ENCODE measurements around the gene PNPLA7. TPM values are rescaled to one million over a fixed set of nuclear protein-coding genes. Genes with fewer than 3 reads are reported as not detected.
"Not testable (repeated sequence)": the region's sequence is repeated elsewhere in the genome, so short reads cannot be mapped to it uniquely, and the experiment has no call there.

The PNPLA7 gene
- total RNA-seq, 1 experiment from 2014 or later, result 1.3 TPM

GRCh38 chr9:137514691-137515337 lies 35.4 kb downstream of the PNPLA7 start:
- H3K9me3 Mint-ChIP-seq, result peaks cover 13% of the 10 kb centered on the region
- H3K27ac Mint-ChIP-seq, result no peak overlapping the region
- no peak for TF ChIP-seq MAX (CRISPR knock-in tag; IDR thresholded peaks at IDR 0.05)
- TF ChIP-seq PREB (CRISPR knock-in tag; IDR thresholded peaks at IDR 0.05; ENCODE audit: borderline replicate concordance), result no peak
- TF ChIP-seq ZMAT4 (CRISPR knock-in tag; IDR thresholded peaks at IDR 0.05), result no peak
- TF ChIP-seq ZNF416 (CRISPR knock-in tag; IDR thresholded peaks at IDR 0.05), result no peak
- TF ChIP-seq NFE2L1 (CRISPR knock-in tag; IDR thresholded peaks at IDR 0.05), result no peak
- no peak for TF ChIP-seq ZNF317 (CRISPR knock-in tag; IDR thresholded peaks at IDR 0.05; ENCODE audit: borderline replicate concordance, low read depth)
- TF ChIP-seq NFYB (CRISPR knock-in tag; conservative IDR thresholded peaks at IDR 0.05; ENCODE audit: low read depth), result no peak
- TF ChIP-seq FOXJ3 (CRISPR knock-in tag; IDR thresholded peaks at IDR 0.05; ENCODE audit: borderline replicate concordance), result no peak
- TF ChIP-seq HMGXB4 (CRISPR knock-in tag; IDR thresholded peaks at IDR 0.05), result no peak
- no peak for TF ChIP-seq ZNF121 (CRISPR knock-in tag; IDR thresholded peaks at IDR 0.05)
- TF ChIP-seq ETV6 (CRISPR knock-in tag; IDR thresholded peaks at IDR 0.05), result no peak
- no peak for TF ChIP-seq IRF2 (CRISPR knock-in tag; IDR thresholded peaks at IDR 0.05; ENCODE audit: borderline replicate concordance, low read depth)
- no peak for TF ChIP-seq ZNF281 (CRISPR knock-in tag; IDR thresholded peaks at IDR 0.05)
- TF ChIP-seq RELA (CRISPR knock-in tag; IDR thresholded peaks at IDR 0.05; ENCODE audit: borderline replicate concordance), result no peak
- TF ChIP-seq MLX (CRISPR knock-in tag; IDR thresholded peaks at IDR 0.05), result no peak
- no peak for TF ChIP-seq ERG (CRISPR knock-in tag; IDR thresholded peaks at IDR 0.05)
- TF ChIP-seq CTCF (IDR thresholded peaks at IDR 0.05), result no peak
- TF ChIP-seq CBFB (CRISPR knock-in tag; IDR thresholded peaks at IDR 0.05; ENCODE audit: low read depth), result no peak
- H3K36me3 Mint-ChIP-seq, result 0 out of 2 replicates have a peak, but pooled peaks cover 5% of the 10 kb centered on the region
- H3K27me3 Mint-ChIP-seq (ENCODE audit: low read depth), result no peaks in the 10 kb centered on the region
- DNase-seq (ENCODE audit: low spot score) (no peak), ATAC-seq (no peak)
- H3K4me1 Mint-ChIP-seq, result no peaks in the 10 kb centered on the region
- H3K4me3 Mint-ChIP-seq, result no peak overlapping the region
- ChIA-PET POLR2A (no interaction called here), CTCF (no interaction called here)

- H3K4me1 Mint-ChIP-seq; POLR2A ChIA-PET; ATAC-seq; DNase-seq (ENCODE audit: low spot score); H3K27me3 Mint-ChIP-seq (ENCODE audit: low read depth); H3K4me3 Mint-ChIP-seq; H3K36me3 Mint-ChIP-seq; H3K27ac Mint-ChIP-seq: not testable (repeated sequence)
- CTCF ChIA-PET, result interaction anchor here (0.6 to 1.0 kb wide), 2 partner anchors 11 to 21 kb away, joined by 3 read pairs; no protein-coding TSS in a partner anchor
- H3K9me3 Mint-ChIP-seq, result peaks cover 19% of the 10 kb centered on the region
Measured at GRCh38 chr9:137513801-137514570, 36.2 kb downstream of the PNPLA7 start.

- H3K4me1 Mint-ChIP-seq; H3K36me3 Mint-ChIP-seq; ATAC-seq; H3K27me3 Mint-ChIP-seq (ENCODE audit: low read depth); H3K4me3 Mint-ChIP-seq; H3K27ac Mint-ChIP-seq; DNase-seq (ENCODE audit: low spot score): not testable (repeated sequence)
- POLR2A ChIA-PET, result interaction anchor here (0.6 kb wide), 1 partner anchor 783 kb away, joined by 4 read pairs; no protein-coding TSS in a partner anchor
- CTCF ChIA-PET, result interaction anchor here (1.0 kb wide), 1 partner anchor 12 kb away, joined by 3 read pairs; no protein-coding TSS in a partner anchor
- H3K9me3 Mint-ChIP-seq, result peaks cover 21% of the 10 kb centered on the region
Measured at GRCh38 chr9:137513136-137513535, 37.1 kb downstream of the PNPLA7 start.
